Measurements from ENCODE around the gene RAB34. TPM values are rescaled to one million over a fixed set of nuclear protein-coding genes. Genes with fewer than 3 reads are reported as not detected.

RAB34 gene
- total RNA-seq, 1 donor: 27.0 TPM

GRCh38 chr17:28748852-28749515 lies 31.3 kb upstream of the RAB34 start:
- H3K4me3 ChIP-seq (ENCODE audit: low read length): no peak overlapping the region
- H3K9me3 ChIP-seq (ENCODE audit: low read depth, low read length): no peaks in the 10 kb centered on the region
- H3K4me1 ChIP-seq (ENCODE audit: insufficient read depth, low read length): peaks cover 27% of the 10 kb centered on the region
- peaks cover 9% of the 10 kb centered on the region for H3K27me3 ChIP-seq (ENCODE audit: insufficient read depth, low read length)

GRCh38 chr17:28747801-28748750 lies 30.4 kb upstream of the RAB34 start:
- Histone ChIP-seq H3K4me1 (ENCODE audit: insufficient read depth, low read length) (peaks cover 33% of the 10 kb centered on the region), H3K27me3 (ENCODE audit: insufficient read depth, low read length) (peaks cover 9% of the 10 kb centered on the region), H3K9me3 (ENCODE audit: low read depth, low read length) (no peaks in the 10 kb centered on the region), H3K4me3 (ENCODE audit: low read length) (no peak overlapping the region)

- H3K4me1 ChIP-seq (ENCODE audit: insufficient read depth, low read length): peaks cover 43% of the 10 kb centered on the region
- H3K4me3 ChIP-seq (ENCODE audit: low read length): no peak overlapping the region
- no peaks in the 10 kb centered on the region for H3K9me3 ChIP-seq (ENCODE audit: low read depth, low read length)
- peaks cover 9% of the 10 kb centered on the region for H3K27me3 ChIP-seq (ENCODE audit: insufficient read depth, low read length)
Measured at GRCh38 chr17:28747051-28747691, 29.5 kb upstream of the RAB34 start.

- no peak overlapping the region for H3K4me3 ChIP-seq (ENCODE audit: low read length)
- no peaks in the 10 kb centered on the region for H3K9me3 ChIP-seq (ENCODE audit: low read depth, low read length)
- H3K4me1 ChIP-seq (ENCODE audit: insufficient read depth, low read length): peaks cover 48% of the 10 kb centered on the region
- peaks cover 9% of the 10 kb centered on the region for H3K27me3 ChIP-seq (ENCODE audit: insufficient read depth, low read length)
Measured at GRCh38 chr17:28746611-28747050, 29.0 kb upstream of the RAB34 start.

GRCh38 chr17:28745786-28746411 lies 28.2 kb upstream of the RAB34 start:
- no peaks in the 10 kb centered on the region for H3K9me3 ChIP-seq (ENCODE audit: low read depth, low read length)
- H3K27me3 ChIP-seq (ENCODE audit: insufficient read depth, low read length): peaks cover 9% of the 10 kb centered on the region
- H3K4me1 ChIP-seq (ENCODE audit: insufficient read depth, low read length): peaks cover 55% of the 10 kb centered on the region
- H3K4me3 ChIP-seq (ENCODE audit: low read length): no peak overlapping the region

- H3K9me3 ChIP-seq (ENCODE audit: low read depth, low read length): no peaks in the 10 kb centered on the region
- peaks cover 62% of the 10 kb centered on the region for H3K4me1 ChIP-seq (ENCODE audit: insufficient read depth, low read length)
- peak overlapping the region; percentile 52 for H3K4me3 ChIP-seq (ENCODE audit: low read length)
- H3K27me3 ChIP-seq (ENCODE audit: insufficient read depth, low read length): peaks cover 9% of the 10 kb centered on the region
Measured at GRCh38 chr17:28744972-28745785, 27.5 kb upstream of the RAB34 start.

GRCh38 chr17:28744104-28744971 lies 26.7 kb upstream of the RAB34 start:
- peak overlapping the region; percentile 52 for H3K4me3 ChIP-seq (ENCODE audit: low read length)
- peaks cover 9% of the 10 kb centered on the region for H3K27me3 ChIP-seq (ENCODE audit: insufficient read depth, low read length)
- H3K9me3 ChIP-seq (ENCODE audit: low read depth, low read length): no peaks in the 10 kb centered on the region
- peaks cover 62% of the 10 kb centered on the region for H3K4me1 ChIP-seq (ENCODE audit: insufficient read depth, low read length)

- peak within 1 kb of the TSS; percentile 52 for H3K4me3 ChIP-seq (ENCODE audit: low read length)
- H3K4me1 ChIP-seq (ENCODE audit: insufficient read depth, low read length): peaks cover 71% of the 10 kb centered on the region
- no peaks in the 10 kb centered on the region for H3K9me3 ChIP-seq (ENCODE audit: low read depth, low read length)
- peaks cover 9% of the 10 kb centered on the region for H3K27me3 ChIP-seq (ENCODE audit: insufficient read depth, low read length)
Measured at GRCh38 chr17:28743243-28744103, 25.8 kb upstream of the RAB34 start, which contains the start of gene TRAF4. Gene TRAF4 (plus strand): TSS chr17:28744011. CDS start chr17:28744113, 102 bp downstream.

GRCh38 chr17:28741358-28742349 lies 24.0 kb upstream of the RAB34 start:
- peaks cover 82% of the 10 kb centered on the region for H3K4me1 ChIP-seq (ENCODE audit: insufficient read depth, low read length)

GRCh38 chr17:28740406-28741357 lies 23.0 kb upstream of the RAB34 start:
- Histone ChIP-seq H3K4me3 (ENCODE audit: low read length) (no peak overlapping the region), H3K27me3 (ENCODE audit: insufficient read depth, low read length) (peaks cover 9% of the 10 kb centered on the region), H3K9me3 (ENCODE audit: low read depth, low read length) (no peaks in the 10 kb centered on the region), H3K4me1 (ENCODE audit: insufficient read depth, low read length) (peaks cover 76% of the 10 kb centered on the region)

More at GRCh38 chr17:28741358-28742349, 24.0 kb upstream of the RAB34 start:
- Histone ChIP-seq H3K27me3 (ENCODE audit: insufficient read depth, low read length) (peaks cover 9% of the 10 kb centered on the region), H3K9me3 (ENCODE audit: low read depth, low read length) (no peaks in the 10 kb centered on the region), H3K4me3 (ENCODE audit: low read length) (no peak overlapping the region)

All from mononuclear cell (primary cell).